ENCODE data around the gene TMPRSS4. TPM values are rescaled to one million over a fixed set of nuclear protein-coding genes. Genes with fewer than 3 reads are reported as not detected.

TMPRSS4 gene
- total and polyA plus RNA-seq, 2 of the 4 experiments (the other 2 are of a cell fraction) = not detected

DNA sequence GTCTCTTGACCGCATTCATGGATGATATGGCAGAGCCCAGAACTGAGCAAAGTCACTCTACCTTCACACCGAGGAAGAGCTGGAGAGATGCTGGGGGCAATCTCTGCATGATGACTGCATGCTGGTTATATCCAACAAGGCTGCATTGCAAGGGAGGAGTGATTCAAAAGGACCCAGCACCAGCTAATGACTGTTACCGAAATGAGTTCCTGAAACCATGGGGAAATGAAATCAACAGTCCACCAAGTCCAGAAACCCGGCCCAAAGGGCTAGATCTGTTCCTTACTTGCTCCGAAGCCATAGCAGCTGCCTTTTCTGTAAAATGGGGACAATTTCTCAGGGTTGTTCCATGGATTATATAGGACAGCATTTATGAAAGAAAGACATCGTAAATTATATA lies 11.1 kb downstream of the TMPRSS4 start:
- Histone ChIP-seq H2AK9ac (replicated peaks; ENCODE audit: low read depth, low read length, poor library complexity) (no peak overlapping the region), H3K36me3 (ENCODE audit: control insufficient read depth, insufficient read depth, low read length) (no peaks in the 10 kb centered on the region), H3K56ac (ENCODE audit: extremely low read depth, insufficient read depth, low read length) (no peak overlapping the region), H3K4me1 (ENCODE audit: control insufficient read depth, insufficient read depth, low read length) (no peaks in the 10 kb centered on the region), H3K27ac (ENCODE audit: insufficient read depth, low read length) (no peak overlapping the region), H3K4me3 (ENCODE audit: insufficient read depth, low read depth, low read length) (no peak overlapping the region), H3K23ac (ENCODE audit: low read depth, low read length) (no peak overlapping the region), H2BK120ac (ENCODE audit: low read depth, low read length) (no peak overlapping the region), H2BK5ac (ENCODE audit: low read depth, low read length, poor library complexity, severe bottlenecking) (no peak overlapping the region), H3K4me2 (ENCODE audit: low read depth, low read length) (no peak overlapping the region), H2AK5ac (ENCODE audit: low read depth, low read length) (no peak overlapping the region), H3K18ac (ENCODE audit: low read depth, low read length) (no peak overlapping the region), H2AFZ (replicated peaks; ENCODE audit: low read length, poor library complexity) (no peak overlapping the region), H3K9me3 (ENCODE audit: control insufficient read depth, insufficient read depth, low read length) (no peaks in the 10 kb centered on the region), H2BK15ac (ENCODE audit: low read depth, low read length) (no peak overlapping the region), H3K27me3 (ENCODE audit: control insufficient read depth, insufficient read depth, low read length) (no peaks in the 10 kb centered on the region; the same call in 1 of the 2 replicates), H3K14ac (replicated peaks; ENCODE audit: low read depth, low read length) (no peak overlapping the region), H4K91ac (ENCODE audit: insufficient read depth, low read depth, low read length) (no peak overlapping the region), H2BK20ac (ENCODE audit: low read depth, low read length) (no peak overlapping the region), H4K20me1 (ENCODE audit: insufficient read depth, low read length) (no peaks in the 10 kb centered on the region), H4K8ac (ENCODE audit: low read depth in 2 of 2, low read length in 2 of 2) (no peak overlapping the region), H4K5ac (ENCODE audit: low read depth, low read length) (no peak overlapping the region), H3K9ac (ENCODE audit: low read depth, low read length) (no peak overlapping the region), H3K4ac (ENCODE audit: low read depth, low read length) (no peak overlapping the region), H3K9me1 (ENCODE audit: insufficient read depth, low read length) (no peaks in the 10 kb centered on the region), H3K79me1 (ENCODE audit: low read depth in 1 of 2, low read length in 2 of 2) (no peaks in the 10 kb centered on the region)
- intact Hi-C loops (cut with micrococcal nuclease) = no loop called here
- ATAC-seq (ENCODE audit: low read depth) (no peak), DNase-seq (no peak)
- no peak for TF ChIP-seq USF2 (IDR thresholded peaks at IDR 0.05; ENCODE audit: low read depth, low read length)
- dilution Hi-C loops (cut with HindIII; ENCODE audit: low sequenced_read_pairs, unreplicated experiment) = no loop called here
- CTCF ChIA-PET = no interaction called here
- WGBS, 2 experiments (ENCODE audit: extremely low coverage in 2 of 2, insufficient read length in 1 of 2) = no CpG with 5 or more reads among the region's 6 CpGs
- POLR2A ChIA-PET (ENCODE audit: unreplicated experiment) = no interaction called here
- in situ Hi-C loops (cut with MboI; ENCODE audit: low sequenced_read_pairs) = no loop called here
- no TSS peak for BruUV-seq (replicated peaks)

Measured in IMR-90 (cell line).